GM18526 (cell line): ENCODE data around the gene KISS1R.

Experiments used
- POLR2A ChIP-seq: IDR thresholded peaks from 3 replicates; pipeline ENCODE4 v1.6.1; 2011; ENCODE audit not compliant: insufficient read length; ENCODE audit errors: extremely low read depth

The KISS1R gene

GRCh38 chr19:892894-893689, 24.0 kb upstream of the KISS1R start, which contains the start of the genes MED16 and RNU6-9:
Gene MED16 (minus strand): TSS chr19:893187. CDS start chr19:891131, 2,056 bp downstream.
Gene RNU6-9 (plus strand): TSS chr19:893484.
- peak; percentile 73 for TF ChIP-seq POLR2A

DNA sequence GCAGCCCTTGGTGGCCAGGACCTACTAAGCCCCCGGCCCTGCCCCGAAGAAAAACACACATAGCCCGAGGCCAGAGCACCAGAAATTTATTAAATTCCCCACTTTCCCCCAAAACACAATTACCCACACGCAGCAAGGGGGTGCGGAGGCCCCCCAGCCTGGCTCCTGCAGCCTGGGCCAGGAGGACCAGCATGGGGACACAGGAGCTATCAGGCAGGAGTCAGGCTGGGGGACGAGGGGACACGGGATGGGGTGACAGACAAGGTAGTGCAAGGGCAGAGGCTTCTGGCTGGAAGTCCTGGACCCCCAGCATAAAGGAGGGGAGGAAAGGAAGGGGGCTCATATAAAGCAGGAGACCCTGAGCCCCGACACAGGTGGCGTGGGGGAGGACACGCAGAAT, 20.7 kb upstream of the KISS1R start:
- TF ChIP-seq POLR2A = no peak

DNA sequence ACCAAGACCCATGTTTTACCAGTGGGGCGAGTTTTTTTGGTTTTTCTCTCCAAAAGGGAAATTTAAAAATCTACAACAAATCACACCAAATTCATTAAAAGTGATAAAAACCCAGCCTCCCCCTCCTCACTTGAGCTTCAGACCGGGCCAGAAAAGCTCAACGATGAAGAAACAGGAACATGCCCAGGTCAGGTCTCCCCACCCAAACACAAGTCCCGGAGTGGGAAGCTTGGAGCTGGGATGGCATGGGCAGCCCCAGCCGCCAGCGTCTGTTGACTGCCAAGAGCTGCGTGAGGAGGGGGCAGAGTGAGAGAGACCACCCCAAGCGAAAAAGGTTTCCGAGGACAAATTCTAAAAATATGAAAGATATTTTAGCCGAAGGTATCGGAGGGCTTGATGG, 20.1 kb upstream of the KISS1R start:
- no peak for TF ChIP-seq POLR2A

DNA sequence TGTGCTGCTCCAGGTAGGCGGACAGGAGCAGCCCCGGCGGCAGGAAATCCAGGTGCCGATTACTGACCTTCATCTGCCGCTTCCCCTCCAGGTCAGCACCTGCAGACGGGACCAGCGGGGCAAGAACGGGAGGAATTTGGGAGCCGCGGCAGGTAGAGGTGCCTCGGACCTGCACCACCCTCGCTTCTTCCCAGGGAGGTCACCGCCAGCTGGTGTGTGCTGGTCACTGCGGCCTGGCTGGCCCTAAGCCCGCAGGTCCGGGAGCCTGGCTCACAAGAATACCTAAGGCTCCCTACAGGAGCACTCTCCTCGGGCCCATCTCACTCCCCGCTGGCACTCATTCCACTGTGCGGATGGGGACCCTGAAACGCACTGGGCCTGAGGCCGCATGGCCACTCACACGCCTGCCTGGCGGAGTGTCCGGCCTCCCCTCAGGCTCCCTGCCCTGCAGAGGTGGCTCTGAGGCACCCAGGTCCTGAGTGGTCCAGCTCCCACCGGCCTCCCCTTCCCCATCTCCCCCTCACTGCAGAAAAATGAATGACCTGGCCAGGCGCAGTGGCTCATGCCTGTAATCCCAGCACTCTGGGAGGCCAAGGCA, 19.6 kb upstream of the KISS1R start:
- TF ChIP-seq POLR2A = no peak

DNA sequence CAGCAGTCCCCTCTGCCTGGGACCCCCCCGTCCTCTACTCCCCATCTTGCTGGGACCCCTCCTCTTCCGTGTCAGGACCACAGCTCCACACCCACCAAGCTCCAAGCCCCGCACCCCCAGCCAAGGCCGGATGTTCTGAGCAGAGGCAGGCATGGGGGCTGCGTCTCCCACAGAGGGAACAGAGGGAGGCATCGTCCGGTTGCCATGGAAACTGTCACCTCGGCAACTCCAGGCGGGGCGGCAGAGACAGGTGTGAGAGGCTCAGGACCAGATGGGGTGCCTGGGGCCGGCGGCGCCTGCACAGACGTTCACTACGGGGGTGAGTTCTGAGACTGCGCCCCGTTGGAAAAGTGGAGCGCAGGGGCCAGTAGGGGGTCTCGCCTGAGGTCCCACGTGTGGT, 18.5 kb upstream of the KISS1R start:
- TF ChIP-seq POLR2A = no peak

GRCh38 chr19:899336-900042, 17.6 kb upstream of the KISS1R start:
- TF ChIP-seq POLR2A = no peak

GRCh38 chr19:900043-900301, 17.2 kb upstream of the KISS1R start:
- TF ChIP-seq POLR2A = no peak

DNA sequence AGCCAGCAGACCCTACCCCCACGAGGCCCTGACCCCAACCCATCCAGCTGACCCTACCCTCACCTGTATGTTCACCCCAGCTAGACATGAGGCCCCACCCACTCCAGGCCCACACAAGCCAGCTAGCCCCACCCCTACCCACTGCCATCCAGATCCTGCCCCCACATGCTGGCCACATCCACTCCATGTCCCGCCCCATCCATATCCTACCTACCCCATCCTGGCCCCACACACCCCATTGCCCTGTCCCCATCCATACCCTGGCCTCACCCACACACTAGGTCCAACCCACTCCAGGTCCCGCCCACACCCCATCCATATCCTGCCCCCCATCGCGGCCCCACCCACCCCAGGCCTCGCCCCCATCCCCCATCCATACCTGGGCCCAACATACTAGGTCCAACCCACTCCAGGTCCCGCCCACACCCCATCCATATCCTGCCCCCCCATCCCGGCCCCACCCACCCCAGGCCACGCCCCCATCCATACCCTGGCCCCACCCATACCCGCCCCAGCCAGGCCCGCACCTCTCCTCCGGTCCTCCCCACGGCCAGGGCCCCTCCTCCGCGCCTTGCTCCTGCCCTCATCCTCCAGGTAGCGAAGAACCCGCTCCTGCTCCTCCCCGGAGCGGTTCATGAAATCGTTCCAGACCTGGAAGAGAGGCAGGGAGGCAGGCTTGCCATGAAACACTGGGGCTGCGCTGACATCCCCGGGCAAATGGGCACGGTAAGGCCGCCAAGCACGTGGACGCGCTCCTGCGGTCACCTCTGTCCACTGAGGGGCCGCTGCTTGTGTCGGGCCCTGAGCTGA, 16.6 kb upstream of the KISS1R start:
- no peak for TF ChIP-seq POLR2A

DNA sequence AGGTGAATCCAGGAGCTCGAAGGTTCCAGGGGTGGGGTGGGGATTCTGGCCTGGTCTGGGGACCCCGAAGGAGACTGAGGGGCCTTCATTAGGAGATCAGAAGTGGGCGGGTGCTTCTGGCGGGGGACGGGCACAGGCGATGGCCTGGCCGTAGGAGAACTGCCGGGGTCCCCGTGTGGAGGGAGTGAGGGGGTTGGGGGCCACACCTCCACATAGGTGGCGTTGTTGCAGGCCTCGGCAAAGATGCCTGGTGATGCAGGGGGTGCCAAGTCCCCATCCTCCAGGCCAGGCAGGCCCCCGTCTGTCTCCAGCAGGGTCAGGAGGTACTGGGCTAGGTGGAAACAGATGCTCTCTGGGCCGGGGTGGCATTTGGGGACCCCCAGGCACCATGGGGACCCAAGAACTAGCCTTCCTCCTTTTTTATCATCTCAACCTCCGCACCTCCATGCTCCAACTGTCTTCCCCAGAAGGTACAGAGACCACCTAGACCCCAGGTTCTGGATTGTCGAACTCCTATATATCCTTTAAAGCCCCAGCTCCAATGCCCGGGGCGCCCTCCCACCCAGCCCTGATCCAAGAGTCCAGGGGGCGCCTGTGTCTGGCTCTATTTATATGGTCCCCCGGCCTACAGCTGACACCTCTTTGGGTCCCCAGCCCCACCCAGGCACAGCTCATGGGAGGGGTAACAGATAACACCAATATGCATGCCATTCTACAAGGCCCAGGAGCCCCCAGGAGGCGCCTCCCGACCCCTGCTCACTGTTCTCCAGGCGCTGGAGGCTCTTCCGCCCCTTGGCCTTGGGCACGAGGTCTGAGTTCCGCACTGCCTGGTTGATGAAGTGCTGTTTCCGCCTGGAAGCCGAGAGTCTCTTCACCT, 15.7 kb upstream of the KISS1R start:
- no peak for TF ChIP-seq POLR2A

- no peak for TF ChIP-seq POLR2A
These were observed 15.1 kb upstream of the KISS1R start for GRCh38 chr19:902093-902370.

- no peak for TF ChIP-seq POLR2A
These were observed 14.5 kb upstream of the KISS1R start for GRCh38 chr19:902446-903226.

DNA sequence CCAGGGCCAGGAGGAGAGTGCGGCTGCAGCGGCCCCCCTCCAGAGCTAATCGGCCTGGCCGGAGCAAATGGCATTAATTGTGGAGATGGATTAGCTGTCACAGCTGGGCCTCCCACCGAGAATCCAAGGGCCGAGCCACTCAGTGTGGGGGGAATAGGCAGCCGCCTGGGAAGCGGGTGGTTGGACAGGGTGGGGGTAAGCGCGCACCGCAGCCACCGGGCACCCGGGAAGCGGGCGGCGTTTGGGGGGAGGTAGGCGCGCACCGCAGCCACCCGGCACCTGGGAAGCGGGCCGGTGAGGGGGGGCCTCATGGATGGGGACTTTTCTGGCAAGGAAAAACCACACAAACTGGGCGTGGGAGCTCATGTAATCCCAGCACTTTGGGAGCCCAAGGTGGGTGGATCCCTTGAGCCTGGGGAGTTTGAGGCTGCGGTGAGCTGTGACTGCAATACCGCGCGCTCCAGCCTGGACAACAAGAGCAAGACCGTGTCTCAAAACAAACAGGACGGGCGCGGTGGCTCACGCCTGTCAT, 13.8 kb upstream of the KISS1R start:
- no peak for TF ChIP-seq POLR2A

- no peak for TF ChIP-seq POLR2A
These were observed 12.6 kb upstream of the KISS1R start for GRCh38 chr19:904545-904944.

DNA sequence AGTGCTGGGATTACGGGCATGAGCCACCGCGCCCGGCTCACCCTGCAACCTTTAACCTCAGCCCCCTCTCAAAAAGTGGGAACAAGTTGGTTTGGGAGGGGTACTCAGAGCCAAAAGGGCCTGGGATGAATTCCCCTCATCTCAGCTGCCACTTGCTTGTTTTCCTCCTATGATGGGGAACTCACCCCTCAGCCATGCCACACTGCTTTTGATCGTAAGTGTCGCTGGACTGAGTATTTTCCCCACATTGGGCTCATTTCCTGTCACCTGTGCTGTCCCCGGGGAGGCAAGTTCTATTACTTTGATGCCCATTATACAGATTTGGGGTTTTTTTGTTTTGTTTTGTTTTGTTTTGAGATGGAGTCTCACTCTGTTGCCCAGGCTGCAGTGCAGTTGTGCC, 10.7 kb upstream of the KISS1R start:
- no peak for TF ChIP-seq POLR2A
